ENCODE data around the gene ABHD1. TPM values are rescaled to one million over a fixed set of nuclear protein-coding genes. Genes with fewer than 3 reads are reported as not detected.

The ABHD1 gene
- total and polyA plus RNA-seq, 2 donors (not counting 3 experiments of a cell fraction or from before 2014, with no cell fraction given): 0.07 TPM; not detected in 1

GRCh38 chr2:27155069-27155520 lies 31.5 kb downstream of the ABHD1 start:
- FAIRE-seq (no peak), DNase-seq (ENCODE audit: low read depth, low spot score) (no peak)
- ChIA-PET CTCF (interaction anchor here (1.0 kb wide), 1 partner anchor 15 kb away, joined by 3 read pairs; no protein-coding TSS in a partner anchor), POLR2A (no interaction called here)
- Histone ChIP-seq H3K9ac (replicated peaks; ENCODE audit: extremely low read depth, insufficient read depth, low read length) (no peak overlapping the region), H4K20me1 (replicated peaks; ENCODE audit: control insufficient read depth, extremely low read depth, insufficient read depth, low read length) (no peaks in the 10 kb centered on the region), H3K4me3 (replicated peaks in 1 of 3; ENCODE audit: insufficient read depth in 1 of 3, low read depth in 1 of 3, low read length in 3 of 3) (no peak overlapping the region), H2AFZ (ENCODE audit: low read depth, low read length) (no peak overlapping the region), H3K9me1 (replicated peaks; ENCODE audit: control insufficient read depth, extremely low read depth, insufficient read depth, low read length) (no peaks in the 10 kb centered on the region), H3K4me1 (ENCODE audit: control insufficient read depth, extremely low read depth, insufficient read depth, low read length) (no peaks in the 10 kb centered on the region), H3K36me3 (ENCODE audit: control insufficient read depth in 2 of 2, extremely low read depth in 1 of 2, insufficient read depth in 2 of 2, low read length in 2 of 2) (no peaks in the 10 kb centered on the region), H3K27ac (ENCODE audit: insufficient read depth, low read depth, low read length) (no peak overlapping the region), H3K4me2 (ENCODE audit: insufficient read depth, low read length) (no peak overlapping the region), H3K9me3 (replicated peaks; ENCODE audit: control insufficient read depth, insufficient read depth, low read length) (no peaks in the 10 kb centered on the region), H3K79me2 (ENCODE audit: control insufficient read depth, insufficient read depth, low read length) (no peaks in the 10 kb centered on the region), H3K27me3 (ENCODE audit: control insufficient read depth in 2 of 2, insufficient read depth in 2 of 2, low read length in 2 of 2) (no peaks in the 10 kb centered on the region)
- intact Hi-C loops (cut with micrococcal nuclease): loop anchor here (10.0 kb wide), 1 partner anchor 170 kb away; no protein-coding TSS in a partner anchor
- TF ChIP-seq EZH2 (IDR thresholded peaks at IDR 0.05; ENCODE audit: borderline replicate concordance, low read depth, low read length, severe bottlenecking) (no peak), MYC (IDR thresholded peaks at IDR 0.05; ENCODE audit: low read depth, low read length) (no peak), MAX (IDR thresholded peaks at IDR 0.05; ENCODE audit: insufficient read depth, insufficient read length) (no peak), GATA2 (IDR thresholded peaks at IDR 0.05; ENCODE audit: insufficient read depth, insufficient read length, low read depth, low read length) (no peak), CTCF (IDR thresholded peaks at IDR 0.05; ENCODE audit: extremely low read depth in 1 of 2, insufficient read depth in 1 of 2, low read depth in 1 of 2, low read length in 2 of 2) (no peak), FOS (IDR thresholded peaks at IDR 0.05; ENCODE audit: borderline replicate concordance, insufficient read depth, low read length) (no peak), JUN (IDR thresholded peaks at IDR 0.05; ENCODE audit: borderline replicate concordance, insufficient read depth, insufficient read length, low read depth) (no peak), POLR2A (IDR thresholded peaks at IDR 0.05; ENCODE audit: low read depth, low read length) (no peak), POLR2AphosphoS5 (IDR thresholded peaks at IDR 0.05; ENCODE audit: insufficient read depth, low read depth, low read length) (no peak)
- no TSS peak for BruUV-seq (replicated peaks)
- dilution Hi-C loops (cut with MboI; ENCODE audit: extremely low pct_ligation_motif_present, low sequenced_read_pairs): no loop called here

Data from endothelial cell of umbilical vein (primary cell).